Smooth muscle cell (in vitro differentiated cells): Measurements from ENCODE around the gene ETAA1. TPM values are rescaled to one million over a fixed set of nuclear protein-coding genes. Genes with fewer than 3 reads are reported as not detected.

Experiments
- DNase-seq: peaks from one replicate; lab custom pipeline; 2025; ENCODE audit not compliant: unreplicated experiment; lab: John Stamatoyannopoulos, UW
- H2AFZ ChIP-seq: fragments of 200-600 bp; sonication (generic); 2 replicates; pipeline ENCODE4 v1.6.0; 2016; ENCODE audit warnings: antibody characterized with exemption, low read depth, mild to moderate bottlenecking
- H3F3A ChIP-seq: fragments of 200-600 bp; sonication (generic); 2 replicates; pipeline ENCODE4 v1.6.0; 2017; ENCODE audit warnings: antibody characterized with exemption, low read depth
- H3K27ac ChIP-seq: fragments of 200-600 bp; sonication (generic); 2 replicates; pipeline ENCODE4 v1.5.1; 2016; ENCODE audit warnings: low read depth, mild to moderate bottlenecking
- H3K27me3 ChIP-seq: fragments of 200-600 bp; sonication (generic); 2 replicates; pipeline ENCODE4 v1.6.1; 2016; ENCODE audit warnings: low read depth, mild to moderate bottlenecking
- H3K36me3 ChIP-seq: fragments of 200-600 bp; sonication (generic); 2 replicates; pipeline ENCODE4 v1.5.1; 2016; ENCODE audit warnings: low read depth
- H3K4me1 ChIP-seq: fragments of 200-600 bp; sonication (generic); 2 replicates; pipeline ENCODE4 v1.5.1; 2016; ENCODE audit warnings: low read depth
- H3K4me2 ChIP-seq: fragments of 200-600 bp; sonication (generic); 2 replicates; pipeline ENCODE4 v1.6.0; 2016; ENCODE audit warnings: mild to moderate bottlenecking
- H3K4me3 ChIP-seq: fragments of 200-600 bp; sonication (generic); 2 replicates; pipeline ENCODE4 v1.5.1; 2016; ENCODE audit warnings: mild to moderate bottlenecking
- H3K79me2 ChIP-seq: fragments of 200-600 bp; sonication (generic); 2 replicates; pipeline ENCODE4 v1.6.0; 2016; ENCODE audit warnings: low read depth, mild to moderate bottlenecking
- H3K9ac ChIP-seq: fragments of 200-600 bp; sonication (generic); 2 replicates; pipeline ENCODE4 v1.6.0; 2016; ENCODE audit warnings: low read depth
- H3K9me3 ChIP-seq: fragments of 200-600 bp; sonication (generic); replicated peaks from 2 replicates; pipeline ENCODE4 v1.5.1; 2016; ENCODE audit warnings: low read depth
- H4K20me1 ChIP-seq: fragments of 200-600 bp; sonication (generic); 2 replicates; pipeline ENCODE4 v1.6.0; 2016; ENCODE audit warnings: low read depth
- CTCF ChIP-seq: fragments of 200-600 bp; sonication (generic); IDR thresholded peaks from 2 replicates; pipeline ENCODE4 v1.5.1; 2017; ENCODE audit warnings: borderline replicate concordance, mild to moderate bottlenecking, antibody characterized with exemption; ENCODE audit not compliant: insufficient read depth, poor library complexity, severe bottlenecking
- WGBS: methylation state at CpG from one replicate; pipeline ENCODE4 v1.1.7; 2016; ENCODE audit warnings: low lambda C conversion rate; 5-methylcytosine and 5-hydroxymethylcytosine counted together
- polyA plus RNA-seq: library from polyadenylated mRNA; unstranded; fragments of >200 nt; fragmentation: Nextera tagmentation; extraction: Ambion mirVana; gene quantifications from 2 replicates; pipeline ENCODE4 v1.2.1, GENCODE V29; 2016
- total RNA-seq: library from RNA; depleted of rRNA; stranded (reverse); fragments of >200 nt; gene quantifications from 2 replicates; pipeline ENCODE4 v1.2.3, GENCODE V29; 2014

ETAA1 gene
- total and polyA plus RNA-seq, 2 experiments from 2014 or later, result 6.0 to 20.9 TPM

DNA sequence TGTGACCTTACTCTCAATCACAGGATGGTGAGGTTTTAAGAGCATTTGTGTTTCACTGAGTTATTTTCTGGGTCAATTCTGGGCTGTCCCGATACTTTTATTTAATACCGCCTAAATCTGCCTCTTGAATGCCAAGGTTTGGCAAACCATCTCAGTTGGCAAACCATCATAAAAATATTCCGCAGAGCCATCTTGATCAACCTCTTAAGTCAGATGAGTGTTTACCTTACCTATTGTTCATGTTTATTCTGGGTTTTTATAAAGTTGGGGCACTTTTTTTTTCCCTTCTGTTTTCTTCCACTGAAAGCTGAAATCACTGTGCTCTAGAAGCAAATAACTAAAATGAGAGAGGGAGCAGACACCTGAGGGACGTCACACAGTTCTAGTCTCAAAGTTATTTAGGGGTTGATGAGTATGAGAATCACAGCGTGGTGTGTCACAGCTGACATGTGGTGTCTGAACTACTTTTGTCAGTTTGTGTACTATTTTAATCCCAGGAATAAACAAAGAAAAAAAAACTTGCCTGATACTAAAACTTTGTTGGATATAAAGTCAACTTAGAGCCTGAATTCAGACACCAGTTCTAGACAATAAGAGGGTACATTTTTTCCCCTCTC is 48.6 kb downstream of the ETAA1 start:
- 75% methylated on average over 5 of the region's 5 CpGs for WGBS
- H3K36me3 ChIP-seq, result no peaks in the 10 kb centered on the region
- H3F3A ChIP-seq, result no peaks in the 10 kb centered on the region
- no peaks in the 10 kb centered on the region for H4K20me1 ChIP-seq
- no peak overlapping the region for H3K4me3 ChIP-seq
- H3K27me3 ChIP-seq, result no peaks in the 10 kb centered on the region
- no peak for DNase-seq
- no peak overlapping the region for H2AFZ ChIP-seq
- peak overlapping the region; percentile 65 for H3K9ac ChIP-seq
- H3K27ac ChIP-seq, result peak overlapping the region; percentile 85
- no peaks in the 10 kb centered on the region for H3K9me3 ChIP-seq
- no peaks in the 10 kb centered on the region for H3K79me2 ChIP-seq
- H3K4me2 ChIP-seq, result peak overlapping the region; percentile 58
- no peaks in the 10 kb centered on the region for H3K4me1 ChIP-seq
- TF ChIP-seq CTCF, result no peak

GRCh38 chr2:67446491-67446911 is 49.4 kb downstream of the ETAA1 start:
- Histone ChIP-seq H3K27me3 (no peaks in the 10 kb centered on the region), H3K9me3 (no peaks in the 10 kb centered on the region), H3F3A (no peaks in the 10 kb centered on the region), H3K27ac (peak overlapping the region; percentile 85), H3K4me2 (peak overlapping the region; percentile 58), H3K36me3 (no peaks in the 10 kb centered on the region), H4K20me1 (no peaks in the 10 kb centered on the region), H3K9ac (peak overlapping the region; percentile 65), H3K4me3 (no peak overlapping the region), H3K4me1 (no peaks in the 10 kb centered on the region), H2AFZ (no peak overlapping the region), H3K79me2 (no peaks in the 10 kb centered on the region)
- no peak for TF ChIP-seq CTCF
- WGBS, result 16% methylated on average over 2 of the region's 2 CpGs
- DNase-seq, result no peak

DNA sequence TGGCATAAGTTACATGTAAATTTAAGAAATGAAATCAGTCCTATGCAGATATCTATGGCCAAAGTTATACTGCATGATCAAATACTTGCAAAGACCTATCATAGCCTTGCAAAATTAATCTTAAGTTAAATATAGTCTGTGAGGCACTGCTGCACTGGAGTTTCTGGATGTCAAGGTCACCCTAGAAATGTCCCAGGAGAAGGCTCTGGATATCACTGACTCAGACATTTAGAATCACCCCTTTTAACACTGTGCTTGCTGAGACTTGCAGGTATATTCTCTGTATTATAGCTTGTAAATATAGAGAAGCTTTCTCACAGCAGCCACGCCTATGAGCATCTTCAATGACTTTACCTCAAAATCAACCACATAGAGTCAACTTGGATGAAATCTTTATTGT is 51.5 kb downstream of the ETAA1 start:
- no peak overlapping the region for H3K9ac ChIP-seq
- H3K9me3 ChIP-seq, result no peaks in the 10 kb centered on the region
- no peak overlapping the region for H3K4me3 ChIP-seq
- TF ChIP-seq CTCF, result no peak
- no peaks in the 10 kb centered on the region for H4K20me1 ChIP-seq
- H3K36me3 ChIP-seq, result no peaks in the 10 kb centered on the region
- WGBS, result 76% methylated on average over 1 of the region's 1 CpG
- H3K4me2 ChIP-seq, result no peak overlapping the region
- no peaks in the 10 kb centered on the region for H3F3A ChIP-seq
- H3K4me1 ChIP-seq, result no peaks in the 10 kb centered on the region
- no peak for DNase-seq
- no peaks in the 10 kb centered on the region for H3K79me2 ChIP-seq
- no peak overlapping the region for H2AFZ ChIP-seq
- H3K27ac ChIP-seq, result peak overlapping the region; percentile 60
- H3K27me3 ChIP-seq, result no peaks in the 10 kb centered on the region
